ENCODE results near the gene HDAC4.

HDAC4 gene

GRCh38 chr2:239275847-239276831 is 124.7 kb downstream of the HDAC4 start:
- DNase-seq: no peak

GRCh38 chr2:239275044-239275685 is 125.7 kb downstream of the HDAC4 start:
- no peak for DNase-seq

- DNase-seq: no peak
Measured at GRCh38 chr2:239274391-239275043, 126.3 kb downstream of the HDAC4 start.

DNA sequence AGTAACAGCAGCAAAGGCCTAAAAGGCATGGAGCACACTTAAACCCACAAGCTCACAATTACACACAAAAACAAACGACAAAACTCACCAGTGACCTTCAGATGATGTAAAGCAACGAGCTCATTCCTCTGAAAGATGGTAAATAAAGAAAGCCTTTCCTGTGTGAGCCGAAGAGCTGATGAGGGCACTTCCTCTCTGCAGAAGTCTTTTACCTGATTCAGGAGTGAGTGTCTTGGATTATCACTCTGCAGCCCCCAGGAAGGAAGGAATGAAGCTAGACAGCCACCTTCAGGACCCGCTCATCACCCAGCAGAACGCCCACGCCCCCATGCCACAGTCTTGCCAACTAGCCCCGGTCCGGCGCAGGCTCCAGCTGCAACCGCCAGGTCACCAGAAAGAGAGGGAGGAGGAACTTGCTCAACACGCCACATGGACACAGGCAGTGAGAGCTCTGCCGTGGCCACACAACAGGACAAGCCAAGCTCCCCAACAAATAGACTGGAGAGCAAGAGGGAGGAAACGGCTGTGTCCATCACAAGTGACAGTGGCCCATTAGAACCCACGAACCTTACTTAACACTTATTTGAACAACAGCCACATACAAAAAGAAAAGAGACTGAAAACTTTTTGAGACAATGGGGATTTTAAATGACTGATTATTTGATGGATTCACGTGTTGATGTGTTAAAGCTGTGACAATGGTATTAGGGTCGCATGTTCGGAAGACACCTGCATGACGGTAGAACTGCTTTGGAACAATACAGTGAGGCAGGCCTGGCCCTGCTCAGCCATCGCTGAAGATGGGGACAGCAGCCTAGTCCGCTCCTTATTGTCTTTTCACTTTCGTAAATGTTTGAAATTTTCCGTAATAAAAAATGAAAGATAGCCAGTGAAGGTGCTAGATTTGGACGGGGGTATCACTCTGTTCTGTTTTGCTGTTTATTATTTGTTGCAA is 127.3 kb downstream of the HDAC4 start:
- DNase-seq: no peak

GRCh38 chr2:239272626-239273025 is 128.2 kb downstream of the HDAC4 start:
- no peak for DNase-seq

DNA sequence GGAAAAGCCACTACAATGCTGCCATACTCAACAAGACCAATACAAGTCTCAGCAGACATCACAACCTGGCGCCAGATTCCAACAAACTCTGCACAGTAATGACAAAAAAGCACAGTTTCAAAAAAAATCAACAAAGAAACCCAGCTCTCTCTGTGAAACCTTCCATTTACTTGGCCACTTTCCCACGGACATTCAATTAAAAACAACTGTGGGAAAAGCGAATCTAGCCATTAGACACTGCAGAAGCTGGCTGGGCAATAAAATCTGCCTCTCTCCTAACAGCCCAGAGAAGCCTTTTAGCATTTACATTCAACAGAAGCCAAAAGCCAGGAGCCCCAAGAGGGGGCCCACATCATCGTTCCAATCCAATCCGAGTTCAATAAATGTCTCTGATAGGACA is 128.9 kb downstream of the HDAC4 start:
- DNase-seq: no peak

- DNase-seq: no peak
Measured at GRCh38 chr2:239271471-239271870, 129.3 kb downstream of the HDAC4 start.

DNA sequence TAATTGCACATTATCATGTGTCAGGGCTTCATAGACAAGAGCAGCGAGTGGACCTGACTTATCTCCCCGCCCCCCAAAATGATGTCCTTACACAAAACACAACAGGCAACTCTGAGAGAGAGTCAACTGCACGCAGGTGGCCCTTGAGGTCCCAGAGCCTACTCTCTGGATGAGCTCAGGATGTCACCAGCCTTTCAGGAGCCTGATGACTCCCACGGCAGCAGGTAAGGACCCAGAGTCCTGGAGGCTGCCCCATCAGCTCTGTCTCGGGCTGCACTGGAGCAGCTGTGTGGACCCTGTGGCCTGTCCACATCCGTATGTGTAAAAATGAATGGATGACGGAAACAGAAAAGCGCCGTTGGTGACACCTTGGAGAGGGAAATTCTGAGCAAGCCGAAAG is 130.9 kb downstream of the HDAC4 start:
- no peak for DNase-seq

DNA sequence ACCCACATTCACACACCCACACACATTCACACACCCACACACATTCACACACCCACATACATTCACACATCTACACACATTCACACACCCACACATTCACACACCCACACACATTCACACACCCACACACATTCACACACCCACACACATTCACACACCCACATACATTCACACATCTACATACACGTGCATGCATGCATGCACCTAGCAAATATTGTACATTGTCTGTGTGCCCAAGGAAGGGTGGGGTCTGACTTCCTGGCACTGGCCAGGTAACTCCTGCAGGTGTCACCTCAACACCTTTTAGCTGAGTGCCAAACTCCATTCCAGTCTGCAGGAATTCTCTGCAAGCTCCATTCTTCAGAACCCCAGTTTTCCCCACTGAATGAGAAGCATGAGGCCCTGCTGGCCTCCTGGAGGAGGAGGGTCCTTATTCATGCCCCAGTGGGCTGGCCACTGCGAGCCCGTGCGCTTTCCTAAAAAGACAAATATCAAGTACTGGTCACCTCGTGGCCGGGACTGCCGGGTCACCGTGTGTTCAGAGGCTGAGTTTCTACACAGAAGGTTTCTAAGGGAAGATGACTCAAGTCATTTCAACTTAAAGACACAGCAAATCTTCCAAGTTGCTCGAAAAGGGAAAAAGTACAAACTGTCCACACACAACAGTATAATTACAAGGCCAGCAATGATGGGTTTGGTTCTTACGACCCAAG is 131.5 kb downstream of the HDAC4 start:
- DNase-seq: no peak

GRCh38 chr2:239268549-239268948 is 132.3 kb downstream of the HDAC4 start:
- peak in 1 of 2 experiments; percentile 1 for DNase-seq

- no peak for DNase-seq
Measured at GRCh38 chr2:239268082-239268481, 132.7 kb downstream of the HDAC4 start.

GRCh38 chr2:239267288-239267951 is 133.4 kb downstream of the HDAC4 start:
- peak; percentile 75 to 77 for DNase-seq

DNA sequence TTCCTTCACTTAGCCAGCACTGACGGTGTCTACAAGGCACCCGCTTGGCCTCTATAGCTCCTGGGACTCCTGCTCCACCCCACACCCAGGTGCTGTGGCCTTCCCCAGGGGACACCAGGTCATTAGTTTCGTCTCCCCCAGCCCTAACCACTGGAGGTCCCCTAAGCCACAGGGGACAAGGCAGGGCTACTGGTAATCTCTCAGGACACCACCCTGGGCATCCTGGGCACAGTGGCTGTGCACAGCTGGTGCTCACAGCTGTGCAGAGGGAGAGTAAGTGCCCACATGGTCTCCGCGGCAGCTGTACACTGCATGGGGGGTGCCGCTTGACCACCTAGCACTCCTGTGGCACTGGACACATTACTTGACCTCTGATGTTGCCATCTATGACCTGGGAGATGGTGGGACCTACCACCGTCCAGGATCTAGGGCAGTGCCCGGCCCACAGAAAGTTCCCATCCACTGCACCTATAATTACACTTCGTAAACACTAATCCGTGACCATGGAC is 134.0 kb downstream of the HDAC4 start:
- no peak for DNase-seq

DNA sequence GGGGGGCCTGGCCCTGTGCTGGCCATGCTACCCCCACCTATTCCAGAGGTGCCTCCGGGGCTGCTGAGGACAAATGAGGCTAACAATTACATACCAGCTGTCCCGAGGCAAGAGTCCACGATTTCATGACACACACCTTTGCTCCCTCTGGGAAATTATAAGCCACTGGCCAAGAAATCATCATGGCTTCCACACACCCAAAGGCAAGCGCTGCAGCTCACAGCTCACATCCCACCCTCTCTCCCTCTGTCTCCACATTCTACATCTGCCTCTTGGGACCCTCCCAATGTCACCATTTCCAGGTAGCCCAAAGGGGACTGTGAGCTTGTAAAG is 134.4 kb downstream of the HDAC4 start:
- DNase-seq: no peak

DNA sequence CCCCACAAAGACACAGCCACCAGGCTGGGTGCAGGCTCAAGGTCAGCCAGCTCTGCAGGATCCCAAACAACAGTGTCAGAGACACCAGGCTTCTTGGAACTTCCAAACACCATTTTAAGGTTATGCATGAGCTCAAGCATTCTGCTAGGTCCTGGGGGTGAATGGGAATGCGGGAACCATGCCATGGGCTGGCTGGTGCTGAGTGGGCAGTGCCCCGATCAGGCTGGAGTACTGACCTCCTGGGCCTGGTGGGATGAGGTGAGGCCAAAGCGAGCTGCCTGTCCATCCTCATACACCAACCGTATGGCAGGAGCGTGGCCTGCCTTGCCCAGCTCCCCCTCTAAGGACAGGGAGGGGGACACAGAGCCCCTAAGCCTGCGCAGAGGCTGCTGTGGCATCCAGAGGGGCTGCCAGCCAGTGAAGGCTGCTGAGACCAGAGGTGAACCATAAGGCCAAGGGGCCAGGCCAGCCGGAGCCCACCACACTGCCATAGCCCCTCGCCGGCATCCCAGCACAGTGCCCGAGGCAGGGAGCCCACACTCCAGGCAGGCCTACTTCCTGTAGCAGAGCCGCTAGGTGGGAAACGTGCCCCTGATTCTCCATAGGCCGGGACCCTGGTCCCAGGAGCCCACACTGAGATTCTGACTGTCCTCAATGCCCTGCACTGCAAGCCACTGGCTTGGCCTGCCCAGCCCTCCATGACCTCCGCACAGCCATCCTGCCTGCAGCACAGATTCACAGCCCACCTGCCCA is 135.0 kb downstream of the HDAC4 start:
- DNase-seq: no peak

GRCh38 chr2:239264838-239265651 is 135.8 kb downstream of the HDAC4 start:
- peak; percentile 19 to 29 for DNase-seq

GRCh38 chr2:239264492-239264837 is 136.4 kb downstream of the HDAC4 start:
- DNase-seq: peak; percentile 12 to 15

DNA sequence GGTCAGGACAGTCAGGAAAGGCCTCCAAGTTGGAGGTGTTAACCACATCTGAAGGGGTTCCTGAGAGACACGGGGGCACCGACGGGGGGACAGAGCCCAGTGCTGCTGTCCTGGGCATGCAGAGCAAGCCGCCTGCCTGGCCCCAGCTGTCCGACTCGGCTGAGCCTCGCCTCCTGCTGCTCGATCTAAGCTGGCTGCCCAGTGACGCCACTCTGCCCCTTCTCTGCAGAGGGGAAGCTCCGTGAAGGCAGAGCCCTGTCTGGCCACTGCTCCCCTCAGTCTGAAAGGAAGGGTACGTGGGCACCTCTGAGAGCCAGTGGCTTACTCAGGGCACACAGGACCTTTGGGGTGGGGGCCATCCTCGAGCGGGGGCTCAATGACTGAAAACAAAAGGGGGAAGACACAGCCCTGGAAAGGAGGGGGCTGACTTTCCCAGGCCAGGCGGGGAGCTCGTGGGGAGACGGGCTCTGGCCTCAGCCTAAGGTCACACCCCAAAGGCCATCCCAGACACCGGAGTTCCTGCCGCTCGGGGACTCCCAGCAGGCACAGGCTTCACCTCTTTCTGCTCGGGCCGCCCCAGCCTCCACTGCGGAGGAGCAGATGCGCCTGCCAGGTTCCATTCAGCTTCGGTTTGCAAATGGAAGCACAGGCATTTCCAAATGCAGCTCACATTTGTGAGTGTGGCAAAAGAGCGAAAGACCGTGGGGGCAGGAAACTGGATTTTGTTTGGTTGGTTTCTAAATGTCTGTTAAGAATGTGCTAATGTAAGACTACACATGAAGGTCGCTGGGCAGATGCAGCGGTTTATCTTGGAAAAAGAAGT is 136.9 kb downstream of the HDAC4 start:
- no peak for DNase-seq

- no peak for DNase-seq
Measured at GRCh38 chr2:239263231-239263630, 137.6 kb downstream of the HDAC4 start.

All from Kasumi-1 (cell line).